GM23248 (cell line): ENCODE measurements around the gene C1orf122.

Experiments
- EZH2 ChIP-seq: fragments of 200-600 bp; sonication (generic); IDR thresholded peaks from 2 replicates; pipeline ENCODE4 v1.6.1; 2018; ENCODE audit warnings: antibody characterized with exemption, mild to moderate bottlenecking; ENCODE audit not compliant: insufficient read depth, poor library complexity, severe bottlenecking
- EZH2phosphoT487 ChIP-seq: fragments of 200-600 bp; sonication (generic); IDR thresholded peaks from 2 replicates; pipeline ENCODE4 v1.6.1; 2018; ENCODE audit warnings: antibody characterized with exemption, moderate library complexity, mild to moderate bottlenecking, low read depth; ENCODE audit not compliant: insufficient read depth

DNA sequence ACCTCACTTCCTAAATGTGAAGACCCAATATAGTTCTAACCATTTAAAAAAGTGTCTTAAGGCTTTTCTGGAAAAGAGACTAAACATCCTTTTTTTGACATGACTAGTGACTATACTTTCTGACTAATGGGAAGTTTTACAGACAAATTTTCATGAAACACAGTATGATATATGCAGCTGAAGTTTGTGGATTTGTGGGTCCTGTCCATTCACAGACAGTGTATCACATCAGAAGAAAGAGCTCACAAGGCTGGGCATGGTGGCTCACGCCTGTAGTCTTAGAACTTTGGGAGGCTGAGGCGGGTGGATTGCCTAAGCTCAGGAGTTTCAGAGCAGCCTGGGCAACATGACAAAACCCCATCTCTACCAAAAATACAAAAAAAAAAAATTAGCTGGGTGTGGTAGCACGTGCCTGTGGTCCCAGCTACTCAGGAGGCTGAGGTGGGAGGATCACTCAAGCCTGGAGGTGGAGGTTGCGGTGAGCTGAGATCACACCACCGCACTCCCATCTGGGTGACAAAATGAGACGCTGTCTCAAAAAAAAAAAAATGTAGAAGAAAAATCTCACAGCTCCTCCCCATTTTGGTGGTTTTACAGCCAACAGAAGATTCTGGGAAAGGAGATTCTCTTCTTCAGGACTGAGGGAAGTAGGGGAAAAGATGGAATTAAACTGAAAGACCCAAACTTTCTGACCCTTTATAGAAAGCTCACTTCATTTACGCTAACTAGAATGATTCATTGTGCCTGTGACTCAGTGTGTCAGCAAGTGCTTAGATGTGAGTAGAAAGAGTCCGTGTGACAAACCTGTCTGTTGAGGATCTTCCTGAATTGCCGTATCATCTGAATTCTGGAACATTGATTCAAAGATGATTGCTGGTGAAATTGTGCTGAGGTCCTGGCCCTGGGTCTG, 15.6 kb downstream of the C1orf122 start:
- TF ChIP-seq EZH2: no peak
- no peak for TF ChIP-seq EZH2phosphoT487
